HEK293 (cell line): ENCODE measurements around the gene ST7.

Experiments
- RBAK ChIP-seq: fragments of 450-650 bp; formaldehyde crosslinking; IDR thresholded peaks from 2 replicates; pipeline ENCODE4 v1.5.1; 2016; ENCODE audit warnings: missing biosample characterization, missing genetic modification characterization
- ZBTB17 ChIP-seq: fragments of 450-650 bp; formaldehyde crosslinking; IDR thresholded peaks from 2 replicates; pipeline ENCODE4 v1.5.1; 2016; ENCODE audit warnings: missing biosample characterization, missing genetic modification characterization
- ZNF138 ChIP-seq: fragments of 450-650 bp; formaldehyde crosslinking; IDR thresholded peaks from 2 replicates; pipeline ENCODE4 v1.5.1; 2016; ENCODE audit warnings: missing biosample characterization, missing genetic modification characterization, borderline replicate concordance
- ZNF274 ChIP-seq, 2 experiments: fragments of 200-500 bp in 1 of 2; fragments of 450-650 bp in 1 of 2; sonication (Bioruptor generic) in 1 of 2; formaldehyde crosslinking in 1 of 2; IDR thresholded peaks; 2 replicates each; pipeline versions ENCODE4 v1.5.1 to v1.6.1; 2014 to 2016; ENCODE audit warnings: borderline replicate concordance in 1 of 2, inconsistent platforms in 1 of 2, low read length in 1 of 2, missing biosample characterization in 1 of 2, missing genetic modification characterization in 1 of 2
- ZNF302 ChIP-seq: fragments of 450-650 bp; formaldehyde crosslinking; IDR thresholded peaks from 2 replicates; pipeline ENCODE4 v1.5.1; 2016; ENCODE audit warnings: missing biosample characterization, missing genetic modification characterization, low read depth
- ZNF416 ChIP-seq: fragments of 450-650 bp; formaldehyde crosslinking; IDR thresholded peaks from 2 replicates; pipeline ENCODE4 v1.5.1; 2016; ENCODE audit warnings: missing biosample characterization, missing genetic modification characterization
- ZNF660 ChIP-seq: fragments of 450-650 bp; IDR thresholded peaks from 2 replicates; pipeline ENCODE4 v1.5.1; 2018; ENCODE audit warnings: missing biosample characterization, mild to moderate bottlenecking, missing genetic modification characterization
- ZNF76 ChIP-seq: fragments of 450-650 bp; formaldehyde crosslinking; IDR thresholded peaks from 2 replicates; pipeline ENCODE4; 2016; ENCODE audit warnings: low read depth, missing biosample characterization, missing genetic modification characterization, borderline replicate concordance
- TF ChIP-seq, protein P1 (sequence below): fragments of 450-650 bp; formaldehyde crosslinking; IDR thresholded peaks from 2 replicates; pipeline ENCODE4 v1.5.1; 2016; ENCODE audit warnings: missing biosample characterization, missing genetic modification characterization
- TF ChIP-seq, protein P2 (sequence below): fragments of 450-650 bp; formaldehyde crosslinking; IDR thresholded peaks from 2 replicates; pipeline ENCODE4 v1.5.1; 2016; ENCODE audit warnings: missing biosample characterization, missing genetic modification characterization, low read depth
- TF ChIP-seq, protein P3 (sequence below): fragments of 450-650 bp; formaldehyde crosslinking; IDR thresholded peaks from 2 replicates; pipeline ENCODE4 v1.5.1; 2016; ENCODE audit warnings: missing biosample characterization, missing genetic modification characterization
- TF ChIP-seq, protein P4 (sequence below): fragments of 450-650 bp; formaldehyde crosslinking; IDR thresholded peaks from 2 replicates; pipeline ENCODE4 v1.5.1; 2017; ENCODE audit warnings: missing biosample characterization, missing genetic modification characterization

DNA sequence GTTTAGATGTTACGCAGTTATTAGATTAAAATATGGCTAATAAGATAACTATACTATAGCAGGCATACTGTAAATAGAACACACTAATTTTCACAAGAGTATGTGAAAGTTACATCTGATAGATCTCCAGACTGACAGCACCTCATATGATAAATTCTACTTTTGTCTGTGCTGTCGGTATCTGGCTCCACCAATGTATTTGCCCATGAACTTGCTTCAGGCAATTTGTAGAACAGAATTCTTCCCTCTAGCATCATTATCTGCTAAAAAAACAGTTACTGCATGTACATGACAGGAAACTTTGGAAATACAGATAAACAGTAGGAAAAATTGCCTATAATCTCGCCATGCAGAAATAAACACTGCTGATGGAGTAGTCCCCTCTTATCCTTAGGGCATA lies 231.8 kb downstream of the ST7 start:
- TF ChIP-seq ZNF274 (IDR thresholded peaks at IDR 0.05; ENCODE audit: low read length) (no peak), ZNF274 (tag by site-specific recombination; IDR thresholded peaks at IDR 0.05; ENCODE audit: borderline replicate concordance) (no peak), ZNF660 (tag by site-specific recombination) (no peak), RBAK (tag by site-specific recombination) (no peak), ZBTB17 (tag by site-specific recombination) (no peak), ZNF416 (no peak), ZNF76 (no peak), ZNF138 (tag by site-specific recombination) (no peak), ZNF302 (no peak)
- TF ChIP-seq, protein P1, sequence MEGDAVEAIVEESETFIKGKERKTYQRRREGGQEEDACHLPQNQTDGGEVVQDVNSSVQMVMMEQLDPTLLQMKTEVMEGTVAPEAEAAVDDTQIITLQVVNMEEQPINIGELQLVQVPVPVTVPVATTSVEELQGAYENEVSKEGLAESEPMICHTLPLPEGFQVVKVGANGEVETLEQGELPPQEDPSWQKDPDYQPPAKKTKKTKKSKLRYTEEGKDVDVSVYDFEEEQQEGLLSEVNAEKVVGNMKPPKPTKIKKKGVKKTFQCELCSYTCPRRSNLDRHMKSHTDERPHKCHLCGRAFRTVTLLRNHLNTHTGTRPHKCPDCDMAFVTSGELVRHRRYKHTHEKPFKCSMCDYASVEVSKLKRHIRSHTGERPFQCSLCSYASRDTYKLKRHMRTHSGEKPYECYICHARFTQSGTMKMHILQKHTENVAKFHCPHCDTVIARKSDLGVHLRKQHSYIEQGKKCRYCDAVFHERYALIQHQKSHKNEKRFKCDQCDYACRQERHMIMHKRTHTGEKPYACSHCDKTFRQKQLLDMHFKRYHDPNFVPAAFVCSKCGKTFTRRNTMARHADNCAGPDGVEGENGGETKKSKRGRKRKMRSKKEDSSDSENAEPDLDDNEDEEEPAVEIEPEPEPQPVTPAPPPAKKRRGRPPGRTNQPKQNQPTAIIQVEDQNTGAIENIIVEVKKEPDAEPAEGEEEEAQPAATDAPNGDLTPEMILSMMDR (tag by site-specific recombination): no peak
- TF ChIP-seq, protein P2, sequence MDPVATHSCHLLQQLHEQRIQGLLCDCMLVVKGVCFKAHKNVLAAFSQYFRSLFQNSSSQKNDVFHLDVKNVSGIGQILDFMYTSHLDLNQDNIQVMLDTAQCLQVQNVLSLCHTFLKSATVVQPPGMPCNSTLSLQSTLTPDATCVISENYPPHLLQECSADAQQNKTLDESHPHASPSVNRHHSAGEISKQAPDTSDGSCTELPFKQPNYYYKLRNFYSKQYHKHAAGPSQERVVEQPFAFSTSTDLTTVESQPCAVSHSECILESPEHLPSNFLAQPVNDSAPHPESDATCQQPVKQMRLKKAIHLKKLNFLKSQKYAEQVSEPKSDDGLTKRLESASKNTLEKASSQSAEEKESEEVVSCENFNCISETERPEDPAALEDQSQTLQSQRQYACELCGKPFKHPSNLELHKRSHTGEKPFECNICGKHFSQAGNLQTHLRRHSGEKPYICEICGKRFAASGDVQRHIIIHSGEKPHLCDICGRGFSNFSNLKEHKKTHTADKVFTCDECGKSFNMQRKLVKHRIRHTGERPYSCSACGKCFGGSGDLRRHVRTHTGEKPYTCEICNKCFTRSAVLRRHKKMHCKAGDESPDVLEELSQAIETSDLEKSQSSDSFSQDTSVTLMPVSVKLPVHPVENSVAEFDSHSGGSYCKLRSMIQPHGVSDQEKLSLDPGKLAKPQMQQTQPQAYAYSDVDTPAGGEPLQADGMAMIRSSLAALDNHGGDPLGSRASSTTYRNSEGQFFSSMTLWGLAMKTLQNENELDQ (tag by site-specific recombination): no peak
- TF ChIP-seq, protein P3, sequence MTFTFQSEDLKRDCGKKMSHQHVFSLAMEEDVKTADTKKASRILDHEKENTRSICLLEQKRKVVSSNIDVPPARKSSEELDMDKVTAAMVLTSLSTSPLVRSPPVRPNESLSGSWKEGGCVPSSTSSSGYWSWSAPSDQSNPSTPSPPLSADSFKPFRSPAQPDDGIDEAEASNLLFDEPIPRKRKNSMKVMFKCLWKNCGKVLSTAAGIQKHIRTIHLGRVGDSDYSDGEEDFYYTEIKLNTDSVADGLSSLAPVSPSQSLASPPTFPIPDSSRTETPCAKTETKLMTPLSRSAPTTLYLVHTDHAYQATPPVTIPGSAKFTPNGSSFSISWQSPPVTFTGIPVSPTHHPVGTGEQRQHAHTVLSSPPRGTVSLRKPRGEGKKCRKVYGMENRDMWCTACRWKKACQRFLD (tag by site-specific recombination): no peak
- TF ChIP-seq, protein P4, sequence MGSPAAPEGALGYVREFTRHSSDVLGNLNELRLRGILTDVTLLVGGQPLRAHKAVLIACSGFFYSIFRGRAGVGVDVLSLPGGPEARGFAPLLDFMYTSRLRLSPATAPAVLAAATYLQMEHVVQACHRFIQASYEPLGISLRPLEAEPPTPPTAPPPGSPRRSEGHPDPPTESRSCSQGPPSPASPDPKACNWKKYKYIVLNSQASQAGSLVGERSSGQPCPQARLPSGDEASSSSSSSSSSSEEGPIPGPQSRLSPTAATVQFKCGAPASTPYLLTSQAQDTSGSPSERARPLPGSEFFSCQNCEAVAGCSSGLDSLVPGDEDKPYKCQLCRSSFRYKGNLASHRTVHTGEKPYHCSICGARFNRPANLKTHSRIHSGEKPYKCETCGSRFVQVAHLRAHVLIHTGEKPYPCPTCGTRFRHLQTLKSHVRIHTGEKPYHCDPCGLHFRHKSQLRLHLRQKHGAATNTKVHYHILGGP: no peak
